ENCODE measurements around the gene RASGRP2.
A peak's percentile ranks its signal among the peaks of the same experiment; 100 is the strongest.

- peak; percentile 27; the same call in 1 of the 2 replicates for TF ChIP-seq CTCF (IDR thresholded peaks at IDR 0.05; ENCODE audit: low read length)
- no peak for TF ChIP-seq EZH2 (IDR thresholded peaks at IDR 0.05; ENCODE audit: borderline replicate concordance, low read length)
These were observed 21.4 kb upstream of the RASGRP2 start for GRCh38 chr11:64765291-64765850.

Data from OCI-LY1 (cell line).